AG10803 (cell line): ENCODE data around the gene HNRNPH3.

Experiments
- DNase-seq: peaks from one replicate; pipeline ENCODE4 v3.0.0; 2010; ENCODE audit warnings: low read depth
- H3K4me3 ChIP-seq: 2 replicates; pipeline ENCODE4 v1.5.1; 2011; ENCODE audit warnings: mild to moderate bottlenecking, low read length, control low read depth
- TF ChIP-seq, protein P1 (sequence below): conservative IDR thresholded peaks from 2 replicates; pipeline ENCODE4 v1.5.1; 2011; ENCODE audit warnings: mild to moderate bottlenecking, low read length, control low read depth, inconsistent platforms

HNRNPH3 gene

DNA sequence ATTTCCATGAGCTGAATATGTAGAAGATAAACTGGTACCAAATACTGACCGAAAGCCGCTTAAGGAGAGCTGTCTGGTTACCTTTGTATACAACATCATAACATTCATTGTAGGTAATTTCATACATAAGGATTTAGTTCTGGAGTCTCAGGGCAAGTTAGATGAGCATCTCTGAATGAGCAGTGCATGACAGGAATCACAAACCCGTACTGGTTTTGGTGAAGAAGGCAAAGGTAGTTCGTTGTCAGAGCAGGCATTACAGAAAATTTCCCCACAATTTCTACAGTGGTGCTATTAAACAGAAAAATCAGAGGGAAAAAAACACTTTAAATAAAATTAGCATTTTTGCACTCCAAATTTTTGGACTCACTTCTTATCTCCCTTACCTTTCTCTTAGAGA lies 13.8 kb downstream of the HNRNPH3 start:
- DNase-seq, result no peak
- TF ChIP-seq, protein P1, sequence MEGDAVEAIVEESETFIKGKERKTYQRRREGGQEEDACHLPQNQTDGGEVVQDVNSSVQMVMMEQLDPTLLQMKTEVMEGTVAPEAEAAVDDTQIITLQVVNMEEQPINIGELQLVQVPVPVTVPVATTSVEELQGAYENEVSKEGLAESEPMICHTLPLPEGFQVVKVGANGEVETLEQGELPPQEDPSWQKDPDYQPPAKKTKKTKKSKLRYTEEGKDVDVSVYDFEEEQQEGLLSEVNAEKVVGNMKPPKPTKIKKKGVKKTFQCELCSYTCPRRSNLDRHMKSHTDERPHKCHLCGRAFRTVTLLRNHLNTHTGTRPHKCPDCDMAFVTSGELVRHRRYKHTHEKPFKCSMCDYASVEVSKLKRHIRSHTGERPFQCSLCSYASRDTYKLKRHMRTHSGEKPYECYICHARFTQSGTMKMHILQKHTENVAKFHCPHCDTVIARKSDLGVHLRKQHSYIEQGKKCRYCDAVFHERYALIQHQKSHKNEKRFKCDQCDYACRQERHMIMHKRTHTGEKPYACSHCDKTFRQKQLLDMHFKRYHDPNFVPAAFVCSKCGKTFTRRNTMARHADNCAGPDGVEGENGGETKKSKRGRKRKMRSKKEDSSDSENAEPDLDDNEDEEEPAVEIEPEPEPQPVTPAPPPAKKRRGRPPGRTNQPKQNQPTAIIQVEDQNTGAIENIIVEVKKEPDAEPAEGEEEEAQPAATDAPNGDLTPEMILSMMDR, result no peak
- H3K4me3 ChIP-seq, result no peak overlapping the region

DNA sequence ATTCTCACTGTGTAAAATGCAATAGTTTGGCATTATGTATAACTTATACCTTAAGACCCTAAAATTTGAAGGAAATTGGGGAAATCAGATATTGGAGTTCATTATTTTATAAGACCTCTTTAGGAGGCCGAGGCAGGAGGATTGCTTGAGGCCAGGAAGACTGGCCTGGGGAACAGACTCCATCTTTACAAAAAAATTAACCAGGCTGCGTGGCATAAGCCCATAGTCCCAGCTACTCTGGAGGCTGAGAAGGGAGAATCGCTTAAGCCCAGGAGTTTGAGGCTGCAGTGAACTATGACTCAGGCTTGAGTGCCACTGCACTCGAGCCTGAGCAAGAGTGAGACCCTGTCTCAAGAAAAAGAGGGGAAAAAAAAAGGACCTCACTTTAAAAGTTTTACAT lies 14.9 kb downstream of the HNRNPH3 start:
- H3K4me3 ChIP-seq, result no peak overlapping the region
- DNase-seq, result no peak
- TF ChIP-seq, protein P1, result no peak

DNA sequence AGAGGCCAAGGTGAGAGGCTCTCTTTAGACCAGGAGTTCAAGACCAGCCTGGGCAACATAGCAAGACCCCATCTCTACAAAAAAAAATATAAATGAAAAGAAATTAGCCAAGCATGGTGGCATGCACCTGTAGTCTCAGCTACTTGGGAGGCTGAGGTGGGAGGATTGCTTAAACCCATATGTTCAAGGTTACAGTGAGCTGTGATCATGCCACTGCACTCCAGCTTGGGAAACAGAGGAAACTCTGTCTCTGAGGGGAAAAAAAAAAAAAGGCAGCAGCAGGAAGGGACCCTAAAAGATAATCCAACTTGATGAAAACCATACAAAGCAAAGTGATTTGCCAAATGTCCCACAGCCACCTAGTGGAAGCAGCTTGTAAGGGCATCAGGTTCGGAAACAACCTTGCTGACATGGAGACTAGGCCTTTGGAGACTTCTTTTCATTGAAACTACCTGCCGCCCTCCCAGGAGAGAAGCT lies 16.4 kb downstream of the HNRNPH3 start:
- TF ChIP-seq, protein P1, result peak; percentile 87
- DNase-seq, result peak; percentile 54
- no peak overlapping the region for H3K4me3 ChIP-seq

DNA sequence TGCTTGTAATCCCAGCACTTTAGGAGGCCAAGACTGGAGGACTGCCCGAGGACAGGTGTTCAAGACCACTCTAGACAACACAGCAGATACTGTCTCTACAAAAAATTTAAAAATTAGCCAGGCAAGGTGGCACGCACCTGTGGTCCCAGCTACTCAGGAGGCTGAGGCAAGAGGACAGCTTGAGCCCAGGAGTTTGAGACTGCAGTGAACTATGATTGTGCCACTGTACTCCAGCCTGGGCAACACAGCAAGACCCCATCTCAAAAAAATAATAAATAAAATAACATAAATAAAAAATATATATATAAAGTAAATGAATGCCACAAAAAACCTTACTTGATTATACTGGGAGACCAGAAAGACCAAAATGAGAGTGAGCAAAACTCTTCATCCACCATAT lies 21.7 kb downstream of the HNRNPH3 start:
- H3K4me3 ChIP-seq, result no peak overlapping the region
- no peak for DNase-seq
- TF ChIP-seq, protein P1, result no peak

DNA sequence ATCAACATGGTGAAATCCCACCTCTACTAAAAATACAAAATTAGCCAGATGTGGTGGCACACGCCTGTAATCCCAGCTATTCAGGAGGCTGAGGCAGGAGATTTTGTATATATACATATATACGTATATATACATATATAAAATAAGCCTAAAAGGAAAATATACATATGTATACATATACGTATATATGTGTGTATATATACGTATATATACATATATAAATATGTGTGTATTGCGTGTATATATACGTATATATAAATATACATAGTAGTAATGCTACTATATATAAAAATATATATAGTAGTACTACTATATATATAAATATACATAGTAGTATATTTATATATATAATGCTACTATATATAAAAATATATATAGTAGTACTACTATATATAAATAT lies 27.3 kb downstream of the HNRNPH3 start:
- DNase-seq, result no peak
- TF ChIP-seq, protein P1, result no peak
- H3K4me3 ChIP-seq, result no peak overlapping the region

DNA sequence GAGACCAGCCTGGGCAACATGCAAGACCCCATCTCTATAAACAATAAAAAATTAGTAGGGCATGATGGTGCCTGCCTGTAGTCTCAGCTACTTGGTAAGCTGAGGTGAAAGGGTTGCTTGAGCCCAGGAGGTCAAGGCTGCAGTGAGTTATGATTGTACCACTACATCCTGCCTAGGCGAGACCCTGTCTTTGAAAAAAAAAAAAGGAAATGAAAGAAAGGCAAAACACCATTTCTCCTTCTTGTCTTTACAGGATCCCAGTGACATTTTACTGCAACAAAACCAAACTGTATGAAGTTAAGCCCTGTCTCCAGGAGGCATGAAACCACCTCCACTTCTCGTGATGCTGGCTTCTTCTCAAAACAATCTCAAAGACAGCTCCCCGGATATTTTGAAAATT lies 30.7 kb downstream of the HNRNPH3 start:
- no peak overlapping the region for H3K4me3 ChIP-seq
- DNase-seq, result no peak
- TF ChIP-seq, protein P1, result no peak

DNA sequence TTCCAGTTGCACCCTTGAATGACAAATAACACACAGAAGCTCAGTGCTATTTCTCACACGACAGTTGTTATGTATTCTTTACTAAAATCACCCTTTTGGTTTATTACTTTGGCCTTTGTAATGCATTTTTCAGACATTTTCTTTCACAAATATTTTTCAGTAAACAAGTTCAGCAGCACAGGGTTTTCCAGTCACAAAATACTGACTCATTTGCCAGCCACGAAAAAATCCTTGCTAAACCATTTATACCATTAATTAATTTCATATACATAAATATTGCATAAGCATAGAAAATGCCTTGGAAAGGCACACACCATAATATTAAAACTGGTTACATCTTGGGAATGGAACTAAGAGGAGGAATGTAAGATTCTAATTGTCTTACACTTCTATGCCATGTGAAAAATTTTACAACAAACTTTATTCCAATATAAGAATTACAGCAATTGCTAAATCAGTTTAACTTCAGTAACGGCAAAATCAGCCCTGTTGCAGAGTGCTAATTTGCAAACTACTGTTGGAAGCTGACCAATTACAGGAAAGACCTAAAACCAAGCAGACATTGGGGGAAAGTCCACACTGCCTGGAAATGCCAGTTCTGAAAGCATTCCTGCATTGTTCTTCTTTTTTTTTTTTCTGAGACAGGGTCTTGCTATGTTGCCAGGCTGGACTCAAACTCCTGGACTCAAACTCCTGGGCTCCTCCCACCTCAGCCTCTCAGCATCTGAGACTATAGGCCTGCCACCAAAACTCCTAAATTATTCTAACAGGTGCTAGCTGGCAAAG lies 32.4 kb downstream of the HNRNPH3 start:
- TF ChIP-seq, protein P1, result no peak
- peak; percentile 61 for DNase-seq
- no peak overlapping the region for H3K4me3 ChIP-seq
